IPS-18a (cell line): ENCODE results near the gene SASH1.
A peak's percentile ranks its signal among the peaks of the same experiment; 100 is the strongest.

Experiments
- H3K27ac ChIP-seq: one replicate; pipeline ENCODE4 v1.5.1; 2013; ENCODE audit warnings: low read length
- H3K27me3 ChIP-seq: one replicate; pipeline ENCODE4 v1.6.1; 2013; ENCODE audit warnings: mild to moderate bottlenecking, low read length; ENCODE audit not compliant: control insufficient read depth, insufficient read depth
- H3K36me3 ChIP-seq: one replicate; pipeline ENCODE4 v1.6.1; 2013; ENCODE audit warnings: low read depth, low read length; ENCODE audit not compliant: control insufficient read depth
- H3K4me1 ChIP-seq: one replicate; pipeline ENCODE4 v1.6.1; 2013; ENCODE audit warnings: low read depth, low read length; ENCODE audit not compliant: control insufficient read depth
- H3K4me3 ChIP-seq: one replicate; pipeline ENCODE4 v1.5.1; 2013; ENCODE audit warnings: low read length
- H3K9ac ChIP-seq: one replicate; pipeline ENCODE4 v1.6.1; 2013; ENCODE audit warnings: mild to moderate bottlenecking, low read length, moderate library complexity
- H3K9me3 ChIP-seq: one replicate; pipeline ENCODE4 v1.6.1; 2013; ENCODE audit warnings: low read depth, low read length; ENCODE audit not compliant: control insufficient read depth

Gene SASH1

GRCh38 chr6:148509800-148510581 is 167.4 kb downstream of the SASH1 start:
- H3K9ac ChIP-seq, result no peak overlapping the region
- no peaks in the 10 kb centered on the region for H3K36me3 ChIP-seq
- H3K9me3 ChIP-seq, result no peaks in the 10 kb centered on the region
- H3K27me3 ChIP-seq, result no peaks in the 10 kb centered on the region
- H3K4me3 ChIP-seq, result no peak overlapping the region
- H3K4me1 ChIP-seq, result peaks cover 44% of the 10 kb centered on the region
- H3K27ac ChIP-seq, result peak overlapping the region; percentile 26

- H3K9ac ChIP-seq, result no peak overlapping the region
- no peaks in the 10 kb centered on the region for H3K9me3 ChIP-seq
- no peaks in the 10 kb centered on the region for H3K36me3 ChIP-seq
- no peak overlapping the region for H3K4me3 ChIP-seq
- H3K27ac ChIP-seq, result no peak overlapping the region
- H3K27me3 ChIP-seq, result no peaks in the 10 kb centered on the region
- H3K4me1 ChIP-seq, result peaks cover 56% of the 10 kb centered on the region
These were observed 170.8 kb downstream of the SASH1 start for GRCh38 chr6:148513145-148514071.

GRCh38 chr6:148514091-148514845 is 171.6 kb downstream of the SASH1 start:
- no peaks in the 10 kb centered on the region for H3K36me3 ChIP-seq
- H3K4me3 ChIP-seq, result no peak overlapping the region
- no peaks in the 10 kb centered on the region for H3K9me3 ChIP-seq
- H3K27ac ChIP-seq, result no peak overlapping the region
- peaks cover 48% of the 10 kb centered on the region for H3K4me1 ChIP-seq
- H3K27me3 ChIP-seq, result no peaks in the 10 kb centered on the region
- H3K9ac ChIP-seq, result no peak overlapping the region

- Histone ChIP-seq H3K4me1 (peaks cover 46% of the 10 kb centered on the region), H3K9ac (no peak overlapping the region), H3K36me3 (peaks cover 5% of the 10 kb centered on the region), H3K9me3 (no peaks in the 10 kb centered on the region), H3K27me3 (no peaks in the 10 kb centered on the region), H3K4me3 (no peak overlapping the region), H3K27ac (no peak overlapping the region)
These were observed 173.6 kb downstream of the SASH1 start for GRCh38 chr6:148516217-148516616.

GRCh38 chr6:148516617-148517016 is 174.0 kb downstream of the SASH1 start:
- no peak overlapping the region for H3K27ac ChIP-seq
- H3K9ac ChIP-seq, result no peak overlapping the region
- H3K4me3 ChIP-seq, result no peak overlapping the region
- peaks cover 5% of the 10 kb centered on the region for H3K36me3 ChIP-seq
- no peaks in the 10 kb centered on the region for H3K27me3 ChIP-seq
- no peaks in the 10 kb centered on the region for H3K9me3 ChIP-seq
- peaks cover 50% of the 10 kb centered on the region for H3K4me1 ChIP-seq

- H3K36me3 ChIP-seq, result peaks cover 8% of the 10 kb centered on the region
- no peak overlapping the region for H3K4me3 ChIP-seq
- H3K4me1 ChIP-seq, result peaks cover 51% of the 10 kb centered on the region
- H3K9ac ChIP-seq, result no peak overlapping the region
- H3K27me3 ChIP-seq, result no peaks in the 10 kb centered on the region
- no peak overlapping the region for H3K27ac ChIP-seq
- H3K9me3 ChIP-seq, result no peaks in the 10 kb centered on the region
These were observed 174.8 kb downstream of the SASH1 start for GRCh38 chr6:148517470-148517869.

- Histone ChIP-seq H3K4me3 (no peak overlapping the region), H3K9ac (no peak overlapping the region), H3K4me1 (peaks cover 50% of the 10 kb centered on the region), H3K27ac (no peak overlapping the region), H3K36me3 (peaks cover 8% of the 10 kb centered on the region), H3K9me3 (no peaks in the 10 kb centered on the region), H3K27me3 (no peaks in the 10 kb centered on the region)
These were observed 176.0 kb downstream of the SASH1 start for GRCh38 chr6:148518511-148519156.

GRCh38 chr6:148520109-148520841 is 177.6 kb downstream of the SASH1 start:
- H3K9me3 ChIP-seq, result no peaks in the 10 kb centered on the region
- no peak overlapping the region for H3K4me3 ChIP-seq
- peaks cover 8% of the 10 kb centered on the region for H3K36me3 ChIP-seq
- H3K9ac ChIP-seq, result no peak overlapping the region
- no peak overlapping the region for H3K27ac ChIP-seq
- peaks cover 44% of the 10 kb centered on the region for H3K4me1 ChIP-seq
- no peaks in the 10 kb centered on the region for H3K27me3 ChIP-seq

GRCh38 chr6:148521158-148521557 is 178.5 kb downstream of the SASH1 start:
- Histone ChIP-seq H3K4me1 (peaks cover 35% of the 10 kb centered on the region), H3K9me3 (no peaks in the 10 kb centered on the region), H3K9ac (no peak overlapping the region), H3K4me3 (no peak overlapping the region), H3K36me3 (peaks cover 8% of the 10 kb centered on the region), H3K27ac (no peak overlapping the region), H3K27me3 (no peaks in the 10 kb centered on the region)

- no peak overlapping the region for H3K4me3 ChIP-seq
- H3K9me3 ChIP-seq, result no peaks in the 10 kb centered on the region
- no peak overlapping the region for H3K9ac ChIP-seq
- peaks cover 8% of the 10 kb centered on the region for H3K36me3 ChIP-seq
- no peak overlapping the region for H3K27ac ChIP-seq
- H3K4me1 ChIP-seq, result peaks cover 33% of the 10 kb centered on the region
- H3K27me3 ChIP-seq, result no peaks in the 10 kb centered on the region
These were observed 178.9 kb downstream of the SASH1 start for GRCh38 chr6:148521586-148521985.
